GM19324 (cell line): Measurements from ENCODE around the gene R3HCC1L.
A peak's percentile ranks its signal among the peaks of the same experiment; 100 is the strongest.
"Not testable (repeated sequence)": the region's sequence is repeated elsewhere in the genome, so short reads cannot be mapped to it uniquely, and the experiment has no call there.

Experiments
- ATAC-seq: cut with Tn5 transposase; IDR thresholded peaks from one replicate; pipeline ENCODE4 v1.9.1; 2021; ENCODE audit warnings: mild to moderate bottlenecking, moderate library complexity; ENCODE audit not compliant: unreplicated experiment, low FRiP score

The R3HCC1L gene

GRCh38 chr10:98128802-98129201, 5.7 kb upstream of the R3HCC1L start:
- ATAC-seq: no peak

DNA sequence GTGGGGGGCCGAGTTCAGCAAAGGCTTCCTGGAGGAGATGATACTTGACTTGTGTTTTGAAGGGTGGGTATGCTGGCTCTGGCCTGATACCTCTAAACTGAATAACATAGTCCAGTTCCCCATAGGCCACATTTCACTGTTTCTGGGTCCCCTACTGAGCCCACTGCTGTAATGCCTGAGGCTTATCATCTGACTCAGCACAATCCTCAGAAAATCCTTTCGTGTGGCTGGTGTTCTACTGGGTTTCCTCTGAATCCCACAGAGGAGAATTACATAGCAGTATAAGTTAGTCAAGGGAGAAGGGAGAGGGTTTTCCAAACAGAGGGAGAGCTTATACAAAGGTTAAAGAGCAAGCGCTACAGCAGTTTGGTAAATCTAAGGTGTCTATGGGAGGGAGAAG, 2.8 kb upstream of the R3HCC1L start:
- ATAC-seq: no peak

DNA sequence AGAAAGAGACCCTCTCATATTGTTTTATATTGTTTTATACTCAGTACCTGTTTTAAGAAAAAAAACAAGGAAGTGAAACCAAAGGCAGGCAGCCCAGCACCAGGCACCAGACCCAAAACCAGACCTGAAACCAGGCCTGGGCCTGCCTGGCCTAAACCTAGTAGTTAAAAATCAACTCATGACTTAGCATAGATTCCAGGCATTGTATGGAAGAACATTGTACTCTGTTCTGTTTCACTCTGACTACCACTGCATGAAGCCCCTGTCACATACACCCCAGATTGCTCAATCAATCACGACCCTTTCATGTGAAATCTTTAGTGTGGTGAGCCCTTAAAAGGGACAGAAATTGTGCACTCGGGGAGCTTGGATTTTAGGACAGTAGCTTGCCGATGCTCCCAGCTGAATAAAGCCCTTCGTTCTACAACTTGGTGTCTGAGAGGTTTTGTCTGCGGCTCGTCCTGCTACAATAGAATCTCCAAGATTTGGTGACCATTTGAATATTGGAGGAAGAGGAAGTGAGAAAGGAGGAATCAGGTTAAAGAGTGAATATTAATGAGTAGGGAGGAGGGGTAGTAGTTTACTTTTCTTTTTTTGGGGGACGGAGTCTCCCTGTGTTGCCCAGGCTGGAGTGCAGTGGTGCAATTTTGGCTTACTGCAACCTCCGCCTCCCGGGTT, 1.2 kb upstream of the R3HCC1L start:
- peak; percentile 42 for ATAC-seq

DNA sequence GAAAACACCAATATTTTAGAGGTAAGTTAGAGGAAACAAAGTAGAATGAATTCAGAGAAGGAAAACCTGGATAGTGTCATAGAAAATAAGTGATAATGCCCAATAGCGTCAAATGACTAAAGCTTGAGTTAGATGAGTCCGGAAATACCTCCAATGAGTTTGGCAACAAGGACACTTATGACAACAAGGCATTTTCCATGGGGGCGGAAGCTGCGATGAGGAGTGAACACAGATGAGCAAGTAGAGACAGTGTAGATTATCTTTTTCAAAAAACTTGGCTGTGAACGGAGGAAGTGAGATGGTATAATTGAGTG, 383 bp upstream of the R3HCC1L start:
- ATAC-seq: no peak

- no peak for ATAC-seq
These were observed 904 bp downstream of the R3HCC1L start for GRCh38 chr10:98135222-98135899.

DNA sequence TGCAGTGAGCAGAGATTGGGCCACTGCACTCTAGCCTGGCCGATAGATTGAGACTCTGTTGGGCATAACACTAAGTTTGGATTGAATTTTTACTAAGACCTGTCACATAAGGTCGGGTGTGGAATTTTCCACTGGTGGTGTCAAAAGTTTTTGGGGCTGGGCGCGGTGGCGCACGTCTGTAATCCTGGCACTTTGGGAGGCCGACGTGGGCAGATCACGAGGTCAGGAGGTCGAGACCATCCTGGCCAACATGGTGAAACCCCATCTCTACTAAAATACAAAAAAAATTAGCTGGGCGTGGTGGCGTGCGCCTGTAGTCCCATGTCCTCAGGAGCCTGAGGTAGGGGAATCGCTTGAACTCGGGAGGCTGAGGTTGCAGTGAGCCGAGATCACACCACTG, 2.3 kb downstream of the R3HCC1L start:
- not testable (repeated sequence) for ATAC-seq

DNA sequence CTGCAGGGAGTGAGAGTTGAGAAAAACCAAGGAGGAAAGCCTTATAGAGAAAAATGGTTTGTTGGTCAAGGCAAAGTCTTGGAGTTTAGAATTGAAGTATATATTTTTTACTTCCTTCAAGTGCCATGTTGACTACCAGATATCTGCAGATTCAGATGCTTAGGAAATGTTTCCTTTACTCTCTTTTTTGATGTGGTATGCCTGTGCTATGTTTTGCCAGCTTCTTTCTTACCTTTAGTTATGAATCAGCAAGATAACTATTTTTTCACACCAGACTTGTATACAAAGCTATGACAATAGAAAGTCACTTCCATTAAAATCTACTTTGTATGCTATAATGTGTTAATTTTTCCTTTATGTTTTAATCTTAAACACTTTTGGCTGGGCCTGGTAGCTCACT, 3.6 kb downstream of the R3HCC1L start:
- no peak for ATAC-seq

DNA sequence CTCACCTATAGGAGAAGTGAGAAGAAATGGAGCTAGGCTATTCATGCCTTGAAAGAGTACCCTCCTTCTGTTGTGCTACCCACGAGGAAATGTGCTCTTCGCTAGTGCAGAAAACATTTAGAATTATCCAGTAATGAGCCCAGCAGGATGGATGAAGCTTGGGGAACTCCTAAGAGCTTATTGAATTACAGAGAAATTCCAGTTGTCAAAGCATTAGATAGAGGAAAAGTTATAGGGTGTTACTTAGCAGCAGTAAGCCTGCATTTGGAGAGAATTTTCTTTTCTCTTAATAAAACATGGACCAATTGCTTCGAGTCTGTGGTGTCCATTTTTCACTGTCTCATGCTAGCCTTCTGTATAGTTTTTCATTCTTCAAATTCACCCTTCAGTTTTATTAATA, 5.0 kb downstream of the R3HCC1L start:
- ATAC-seq: no peak

DNA sequence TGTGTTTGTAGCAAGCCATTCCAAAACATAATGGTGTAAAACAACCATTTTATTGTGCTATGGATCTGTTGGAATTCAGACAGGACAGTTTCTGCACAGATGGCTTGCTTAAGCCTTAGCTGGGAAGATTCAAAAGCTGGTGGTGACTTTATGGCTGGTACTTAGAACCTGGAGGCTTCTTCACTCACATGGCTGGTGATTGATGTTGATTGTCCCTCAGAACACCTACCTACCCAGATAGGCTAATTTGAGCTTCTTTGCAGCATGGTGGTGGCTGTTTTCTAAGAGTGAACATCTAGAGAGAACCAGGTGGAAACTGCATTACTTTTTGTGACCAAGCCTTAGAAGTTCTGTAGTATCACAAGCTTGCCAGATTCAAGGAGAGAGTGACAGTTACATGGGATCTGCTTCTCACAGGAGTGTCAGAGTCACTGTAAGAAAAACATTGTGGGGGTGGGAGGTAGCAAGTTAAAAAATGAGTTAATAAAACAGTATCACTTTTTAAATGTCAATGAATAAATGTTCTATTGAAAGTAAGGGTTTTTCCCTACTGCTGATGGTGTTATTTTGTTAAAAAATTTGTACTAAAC, 7.1 kb downstream of the R3HCC1L start:
- ATAC-seq: no peak

DNA sequence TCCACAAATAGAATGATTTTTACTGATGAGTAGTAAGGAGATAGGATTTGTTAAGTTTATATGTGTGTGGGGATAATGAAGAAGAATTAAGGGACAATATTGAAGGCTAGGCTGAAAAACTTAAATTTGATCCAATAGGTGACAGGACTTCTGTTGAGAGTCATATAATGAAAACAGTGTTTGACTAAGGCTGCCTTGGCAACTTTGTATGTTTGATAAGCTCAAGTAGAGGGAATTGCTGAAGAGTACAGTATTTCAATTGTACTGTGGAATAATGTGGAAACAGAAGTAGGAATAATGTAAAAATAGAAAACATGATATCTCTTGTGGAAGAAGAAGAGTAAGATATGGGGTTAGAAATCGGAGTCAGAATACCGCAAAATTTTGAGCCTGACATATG, 10.5 kb downstream of the R3HCC1L start:
- ATAC-seq: no peak

DNA sequence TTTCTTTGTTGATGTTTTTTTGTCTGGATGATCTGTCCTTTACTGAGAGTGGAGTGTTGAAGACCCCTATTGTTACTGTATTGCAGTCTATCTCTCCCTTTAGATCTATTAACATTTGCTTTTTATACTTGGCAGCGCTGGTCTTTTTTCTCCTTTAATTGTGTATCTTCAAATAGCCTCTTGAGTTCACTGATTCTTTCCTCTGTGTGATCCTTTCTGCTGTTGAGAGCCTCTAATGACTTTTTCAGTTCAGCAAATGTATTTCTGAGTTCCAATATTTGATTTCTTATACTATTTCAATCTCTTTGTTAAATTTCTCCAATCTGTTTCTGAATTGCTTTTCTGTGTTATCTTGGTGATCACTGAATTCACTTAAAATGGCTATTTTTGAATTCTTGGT, 15.4 kb downstream of the R3HCC1L start:
- ATAC-seq: no peak

DNA sequence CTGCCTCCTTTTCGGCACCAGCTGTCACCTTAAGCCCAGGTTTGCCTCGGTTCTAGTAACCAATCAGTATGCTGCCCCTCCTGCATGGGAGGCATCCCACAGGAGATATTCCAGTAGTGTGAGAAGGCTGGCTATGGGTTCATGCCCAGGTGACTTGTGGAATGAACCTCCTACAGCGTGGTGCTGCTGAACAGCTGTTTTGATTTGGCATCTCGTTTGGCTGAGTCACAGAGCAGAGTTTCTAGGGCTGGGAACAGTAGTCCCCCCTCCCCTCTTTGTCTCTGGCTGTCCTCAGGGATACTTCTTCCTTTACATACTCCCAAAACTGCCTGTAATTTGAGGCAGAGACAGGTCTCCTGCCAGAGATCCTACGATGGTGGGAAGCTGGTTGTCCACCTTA, 16.1 kb downstream of the R3HCC1L start:
- no peak for ATAC-seq

DNA sequence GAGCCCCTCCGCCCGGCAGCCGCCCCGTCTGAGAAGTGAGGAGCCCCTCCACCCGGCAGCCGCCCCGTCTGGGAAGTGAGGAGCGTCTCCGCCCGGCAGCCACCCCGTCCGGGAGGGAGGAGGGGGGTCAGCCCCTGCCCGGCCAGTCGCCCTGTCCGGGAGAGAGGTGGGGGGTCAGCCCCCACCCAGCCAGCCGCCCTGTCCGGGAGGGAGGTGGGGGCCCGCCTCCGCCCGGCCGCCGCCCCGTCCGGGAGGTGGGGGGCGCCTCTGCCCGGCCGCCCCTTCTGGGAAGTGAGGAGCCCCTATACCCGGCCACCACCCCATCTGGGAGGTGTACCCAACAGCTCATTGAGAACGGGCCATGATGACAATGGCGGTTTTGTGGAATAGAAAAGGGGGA, 18.3 kb downstream of the R3HCC1L start:
- not testable (repeated sequence) for ATAC-seq

- not testable (repeated sequence) for ATAC-seq
These were observed 18.9 kb downstream of the R3HCC1L start for GRCh38 chr10:98153213-98153958.

DNA sequence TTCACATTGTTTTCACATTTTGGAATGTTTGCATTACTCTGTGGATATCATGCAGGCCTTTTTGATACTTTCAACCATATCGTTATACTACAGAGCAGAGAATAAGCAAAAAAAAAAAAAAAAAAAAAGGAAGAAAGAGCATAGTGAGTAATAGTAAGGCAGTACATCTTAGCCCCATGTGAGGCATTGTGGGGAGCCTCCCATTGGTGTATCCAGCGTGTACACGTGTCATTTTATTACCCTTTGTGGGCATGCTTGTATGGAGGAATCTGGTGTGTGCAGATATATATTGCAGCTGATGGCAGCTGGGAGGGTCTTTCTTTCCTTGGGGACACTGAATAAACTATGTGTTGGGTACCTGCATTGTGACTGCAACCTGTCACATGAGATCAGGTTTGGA, 19.6 kb downstream of the R3HCC1L start:
- no peak for ATAC-seq

GRCh38 chr10:98158576-98158975, 24.1 kb downstream of the R3HCC1L start:
- ATAC-seq: no peak

- no peak for ATAC-seq
These were observed 29.5 kb downstream of the R3HCC1L start for GRCh38 chr10:98163941-98164340.

DNA sequence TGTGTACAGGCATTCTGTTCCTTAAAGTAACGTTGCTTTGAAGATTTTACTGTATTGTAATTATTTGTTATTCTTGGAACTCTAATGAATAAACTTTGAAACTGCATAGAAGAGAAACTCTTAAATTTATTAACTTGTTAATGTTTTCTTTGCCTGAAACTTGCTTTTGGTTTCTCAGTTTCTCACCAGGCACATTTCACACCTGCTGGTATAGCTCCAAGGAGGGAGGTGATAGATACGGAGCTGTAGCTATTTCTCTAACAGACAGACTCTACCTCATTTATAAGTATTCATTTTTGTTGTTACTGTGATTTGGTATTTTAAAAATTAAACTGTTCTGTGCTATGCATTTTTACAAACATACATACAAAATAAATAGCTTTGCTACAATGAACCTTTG, 32.7 kb downstream of the R3HCC1L start:
- ATAC-seq: peak; percentile 72

DNA sequence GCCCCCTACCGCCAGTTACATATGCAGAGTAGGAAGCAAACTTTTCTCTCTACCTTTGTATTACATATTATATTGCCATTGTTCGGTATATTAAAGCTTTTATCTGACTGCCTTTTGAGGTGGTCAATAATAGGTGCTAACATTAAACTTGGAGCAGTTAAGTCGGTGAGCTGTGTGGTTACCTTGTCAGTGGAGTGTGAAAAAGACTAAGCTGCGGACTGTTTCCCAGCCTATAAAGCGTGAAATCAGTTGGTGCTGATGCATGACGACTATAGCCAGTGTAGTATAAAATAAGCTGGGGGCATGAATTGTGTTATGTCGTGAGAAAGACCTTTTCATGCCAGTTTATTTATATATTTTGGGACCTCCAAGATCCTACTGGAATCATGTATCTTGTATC, 33.7 kb downstream of the R3HCC1L start:
- peak; percentile 58 for ATAC-seq

- no peak for ATAC-seq
These were observed 34.3 kb downstream of the R3HCC1L start for GRCh38 chr10:98168766-98169165.

DNA sequence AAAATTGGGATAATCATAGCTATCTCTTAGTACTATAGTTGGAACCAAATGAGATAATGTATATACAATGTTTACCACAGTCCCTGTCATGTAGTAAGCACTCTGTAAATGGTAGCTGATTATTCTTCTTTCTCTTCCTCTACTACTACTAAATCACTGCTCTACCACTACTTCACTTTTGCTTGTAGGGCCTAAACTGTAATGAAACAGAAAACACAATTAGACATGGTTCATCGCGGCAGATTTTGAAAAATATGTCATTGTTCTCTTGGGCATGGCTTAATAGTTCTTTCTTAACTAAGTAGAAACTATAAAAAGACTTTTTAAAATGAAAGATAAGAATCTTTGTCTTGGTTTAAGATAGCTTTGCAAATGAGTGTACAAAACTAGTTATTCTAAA, 34.9 kb downstream of the R3HCC1L start:
- no peak for ATAC-seq
